H1 (cell line): Measurements from ENCODE around the gene MS4A5. TPM values are rescaled to one million over a fixed set of nuclear protein-coding genes. Genes with fewer than 3 reads are reported as not detected.

Source experiments
- E2F6 ChIP-seq: IDR thresholded peaks from 2 replicates; pipeline ENCODE4 v1.6.1; 2012; ENCODE audit warnings: inconsistent platforms
- EP300 ChIP-seq, 2 experiments: IDR thresholded peaks; 1 replicate in 1 of 2; 2 replicates in 1 of 2; pipeline ENCODE4 v1.6.1; 2011 to 2012; ENCODE audit warnings: low read depth in 2 of 2, low read length in 2 of 2, mild to moderate bottlenecking in 2 of 2, borderline replicate concordance in 1 of 2, inconsistent platforms in 1 of 2, moderate library complexity in 1 of 2
- HDAC6 ChIP-seq: IDR thresholded peaks from one replicate; pipeline ENCODE4 v1.7.1; 2012; ENCODE audit warnings: low read depth, mild to moderate bottlenecking, inconsistent platforms, low read length, moderate library complexity
- POLR2AphosphoS5 ChIP-seq: IDR thresholded peaks from 2 replicates; pipeline ENCODE4 v1.6.1; 2011; ENCODE audit warnings: low read depth, low read length
- USF2 ChIP-seq: IDR thresholded peaks from 2 replicates; pipeline ENCODE4 v1.6.1; 2011; ENCODE audit warnings: low read length, improper control_type of control experiment
- polyA plus RNA-seq, 7 experiments: library from polyadenylated mRNA; depleted of rRNA in 3 of 7; stranded (reverse) in 5 of 7; unstranded in 2 of 7; fragments of >200 nt in 5 of 7; fragments of 200-250 nt in 2 of 7; gene quantifications; 1 replicate in 5 of 7; 2 replicates in 1 of 7; 4 replicates in 1 of 7; pipeline versions ENCODE4 v1.2.1 to v1.2.3, GENCODE V29; 2011 to 2013; ENCODE audit warnings: missing spikeins in 2 of 7, mixed read lengths in 2 of 7
- total RNA-seq: library from RNA; stranded (reverse); fragmentation: NEBNext Ultra II Directional; extraction: Animal tissue kit (Norgen Biotek cat#: 25700); gene quantifications from 2 replicates; pipeline ENCODE4 v1.2.1, GENCODE V29; 2021

The MS4A5 gene
- total and polyA plus RNA-seq, 2 of the 8 experiments (the other 6 are each of a cell fraction or from before 2014, with no cell fraction given), result not detected

DNA sequence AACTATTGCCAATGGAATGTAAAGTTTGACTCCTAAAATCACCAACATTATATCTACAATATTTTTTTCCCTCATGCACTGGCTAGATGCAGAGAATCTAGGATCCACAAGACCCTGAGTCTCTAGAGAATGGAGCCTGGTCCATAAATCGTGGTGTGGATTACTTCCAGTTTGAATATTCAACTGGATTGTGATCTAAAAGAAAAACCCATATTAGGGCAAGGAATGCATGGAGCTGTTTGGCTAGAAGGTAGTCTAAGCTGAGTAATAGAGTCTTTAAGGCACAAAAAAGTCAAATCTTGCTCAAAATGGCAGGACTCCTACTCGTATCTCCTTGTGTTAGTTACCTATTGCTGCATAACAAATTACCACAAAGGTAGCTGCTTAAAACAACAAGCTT lies 9.4 kb upstream of the MS4A5 start (continued):
- no peak for TF ChIP-seq EP300 (IDR thresholded peaks at IDR 0.05; ENCODE audit: borderline replicate concordance in 1 of 2, low read depth in 2 of 2, low read length in 2 of 2)
- TF ChIP-seq E2F6, result no peak
- no peak for TF ChIP-seq USF2
- no peak for TF ChIP-seq HDAC6
- TF ChIP-seq POLR2AphosphoS5, result no peak
